Astrocyte (in vitro differentiated cells and primary cell): ENCODE measurements around the gene GPHN. TPM values are rescaled to one million over a fixed set of nuclear protein-coding genes. Genes with fewer than 3 reads are reported as not detected.
A peak's percentile ranks its signal among the peaks of the same experiment; 100 is the strongest.

Source experiments
- DNase-seq: peaks from one replicate; pipeline ENCODE4 v3.0.0-alpha.2; 2010; ENCODE audit warnings: low read depth
- FAIRE-seq: peaks from 2 replicates; lab custom pipeline; 2011; peaks lifted over from hg19 to GRCh38; lab: Jason Lieb, UNC
- H2AFZ ChIP-seq: 2 replicates; pipeline ENCODE4 v1.6.0; 2012; ENCODE audit warnings: low read depth, low read length, inconsistent platforms
- H3K27ac ChIP-seq: 2 replicates; pipeline ENCODE4 v1.5.1; 2011; ENCODE audit warnings: low read depth, low read length, inconsistent platforms
- H3K27me3 ChIP-seq: 2 replicates; pipeline ENCODE4 v1.6.0; 2011; ENCODE audit warnings: low read length, inconsistent platforms; ENCODE audit not compliant: insufficient read depth
- H3K36me3 ChIP-seq: 2 replicates; pipeline ENCODE4 v1.5.1; 2011; ENCODE audit warnings: low read length, inconsistent platforms; ENCODE audit not compliant: insufficient read depth
- H3K4me1 ChIP-seq: 2 replicates; pipeline ENCODE4 v1.5.1; 2011; ENCODE audit warnings: low read length, inconsistent platforms; ENCODE audit not compliant: insufficient read depth
- H3K4me2 ChIP-seq: 2 replicates; pipeline ENCODE4 v1.6.0; 2012; ENCODE audit warnings: low read length, inconsistent platforms
- H3K4me3 ChIP-seq: 2 replicates; pipeline ENCODE4 v1.5.1; 2011; ENCODE audit warnings: low read depth, mild to moderate bottlenecking, low read length, inconsistent platforms; ENCODE audit not compliant: insufficient read depth
- H3K79me2 ChIP-seq: 2 replicates; pipeline ENCODE4 v1.6.0; 2012; ENCODE audit warnings: mild to moderate bottlenecking, low read length, inconsistent platforms; ENCODE audit not compliant: insufficient read depth
- H3K9ac ChIP-seq: 2 replicates; pipeline ENCODE4 v1.6.0; 2012; ENCODE audit warnings: mild to moderate bottlenecking, low read length, inconsistent platforms
- H3K9me3 ChIP-seq: 2 replicates; pipeline ENCODE4 v1.5.1; 2012; ENCODE audit warnings: low read depth, mild to moderate bottlenecking, low read length, inconsistent platforms; ENCODE audit not compliant: insufficient read depth
- H4K20me1 ChIP-seq: 2 replicates; pipeline ENCODE4 v1.6.0; 2012; ENCODE audit warnings: low read length, inconsistent platforms; ENCODE audit not compliant: insufficient read depth
- H3K27ac Mint-ChIP-seq: one replicate; pipeline ENCODE4 v1.8.0; 2021; ENCODE audit warnings: mild to moderate bottlenecking, mixed read lengths; ENCODE audit not compliant: unreplicated experiment
- H3K27me3 Mint-ChIP-seq: one replicate; pipeline ENCODE4 v1.8.0; 2021; ENCODE audit warnings: low read depth, mixed read lengths; ENCODE audit not compliant: unreplicated experiment
- H3K36me3 Mint-ChIP-seq: one replicate; pipeline ENCODE4 v1.8.0; 2021; ENCODE audit warnings: low read depth, mixed read lengths; ENCODE audit not compliant: unreplicated experiment
- H3K4me1 Mint-ChIP-seq: one replicate; pipeline ENCODE4 v1.8.0; 2021; ENCODE audit warnings: low read depth, mixed read lengths; ENCODE audit not compliant: unreplicated experiment
- H3K4me3 Mint-ChIP-seq: one replicate; pipeline ENCODE4 v1.8.0; 2021; ENCODE audit warnings: mild to moderate bottlenecking, moderate library complexity, mixed read lengths; ENCODE audit not compliant: unreplicated experiment
- H3K9me3 Mint-ChIP-seq: one replicate; pipeline ENCODE4 v1.8.0; 2021; ENCODE audit warnings: mild to moderate bottlenecking, mixed read lengths; ENCODE audit not compliant: unreplicated experiment
- EZH2 ChIP-seq: IDR thresholded peaks from 2 replicates; pipeline ENCODE4 v1.6.1; 2012; ENCODE audit warnings: mild to moderate bottlenecking, low read length, inconsistent platforms; ENCODE audit not compliant: insufficient read depth
- total RNA-seq: library from RNA; stranded (reverse); gene quantifications from 2 replicates; pipeline ENCODE4 v1.2.1, GENCODE V29; 2021
- TF ChIP-seq, protein P1 (sequence below): IDR thresholded peaks from 2 replicates; pipeline ENCODE4 v1.5.1; 2011; ENCODE audit warnings: low read depth, mild to moderate bottlenecking, inconsistent platforms, low read length, moderate library complexity; ENCODE audit not compliant: insufficient read depth

Gene GPHN
- total RNA-seq, 1 donor from 2014 or later = 6.9 TPM

DNA sequence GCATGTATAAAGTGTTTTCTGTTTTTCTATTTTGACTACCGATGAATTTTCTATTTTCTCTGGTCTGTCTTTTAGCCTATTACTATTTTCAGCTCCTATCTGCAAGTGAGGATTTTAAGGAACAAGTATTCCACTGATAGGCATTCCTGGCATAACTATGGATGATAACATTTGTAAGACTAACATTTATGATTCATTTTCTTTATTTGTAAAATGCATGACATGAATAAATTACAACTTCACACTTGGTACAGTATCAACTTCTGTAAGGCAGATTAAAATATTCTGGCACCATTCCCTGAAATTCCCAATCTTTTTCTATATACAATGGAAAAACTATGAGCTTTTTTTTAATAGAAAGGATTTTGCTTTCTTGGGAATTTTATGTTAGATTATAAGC lies 560.3 kb downstream of the GPHN start:
- Histone ChIP-seq H3K36me3 (no peaks in the 10 kb centered on the region), H3K79me2 (no peaks in the 10 kb centered on the region), H3K9ac (no peak overlapping the region), H3K4me1 (no peaks in the 10 kb centered on the region), H3K27me3 (no peaks in the 10 kb centered on the region), H4K20me1 (no peaks in the 10 kb centered on the region), H2AFZ (no peak overlapping the region), H3K9me3 (no peaks in the 10 kb centered on the region), H3K27ac (no peak overlapping the region), H3K4me3 (no peak overlapping the region), H3K4me2 (no peak overlapping the region)
- Mint-ChIP-seq H3K27me3 (no peaks in the 10 kb centered on the region), H3K36me3 (peaks cover 2% of the 10 kb centered on the region), H3K4me3 (no peak overlapping the region), H3K4me1 (no peaks in the 10 kb centered on the region), H3K27ac (no peak overlapping the region), H3K9me3 (peaks cover 6% of the 10 kb centered on the region)
- DNase-seq (peak; percentile 55), FAIRE-seq (no peak)
- TF ChIP-seq, protein P1, sequence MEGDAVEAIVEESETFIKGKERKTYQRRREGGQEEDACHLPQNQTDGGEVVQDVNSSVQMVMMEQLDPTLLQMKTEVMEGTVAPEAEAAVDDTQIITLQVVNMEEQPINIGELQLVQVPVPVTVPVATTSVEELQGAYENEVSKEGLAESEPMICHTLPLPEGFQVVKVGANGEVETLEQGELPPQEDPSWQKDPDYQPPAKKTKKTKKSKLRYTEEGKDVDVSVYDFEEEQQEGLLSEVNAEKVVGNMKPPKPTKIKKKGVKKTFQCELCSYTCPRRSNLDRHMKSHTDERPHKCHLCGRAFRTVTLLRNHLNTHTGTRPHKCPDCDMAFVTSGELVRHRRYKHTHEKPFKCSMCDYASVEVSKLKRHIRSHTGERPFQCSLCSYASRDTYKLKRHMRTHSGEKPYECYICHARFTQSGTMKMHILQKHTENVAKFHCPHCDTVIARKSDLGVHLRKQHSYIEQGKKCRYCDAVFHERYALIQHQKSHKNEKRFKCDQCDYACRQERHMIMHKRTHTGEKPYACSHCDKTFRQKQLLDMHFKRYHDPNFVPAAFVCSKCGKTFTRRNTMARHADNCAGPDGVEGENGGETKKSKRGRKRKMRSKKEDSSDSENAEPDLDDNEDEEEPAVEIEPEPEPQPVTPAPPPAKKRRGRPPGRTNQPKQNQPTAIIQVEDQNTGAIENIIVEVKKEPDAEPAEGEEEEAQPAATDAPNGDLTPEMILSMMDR = no peak
- TF ChIP-seq EZH2 = no peak

DNA sequence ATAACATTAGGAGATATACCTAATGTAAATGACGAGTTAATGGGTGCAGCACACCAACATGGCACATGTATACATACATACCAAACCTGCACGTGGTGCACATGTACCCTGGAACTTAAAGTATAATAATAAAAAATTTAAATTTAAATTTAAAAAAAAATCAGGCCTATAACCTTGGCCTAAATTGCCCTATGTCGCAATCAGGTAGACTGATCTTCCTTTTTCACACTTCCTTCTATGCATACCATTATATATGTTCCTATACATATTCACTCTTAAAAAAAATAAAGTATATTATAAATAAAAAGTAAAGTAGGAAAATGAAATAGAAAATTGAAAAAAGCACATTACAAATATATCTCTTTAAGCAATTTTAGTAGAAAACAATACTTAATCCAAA lies 563.6 kb downstream of the GPHN start:
- H3K36me3 Mint-ChIP-seq = peaks cover 2% of the 10 kb centered on the region
- TF ChIP-seq, protein P1 = no peak
- TF ChIP-seq EZH2 = no peak
- no peaks in the 10 kb centered on the region for H3K79me2 ChIP-seq
- no peaks in the 10 kb centered on the region for H3K27me3 Mint-ChIP-seq
- H3K36me3 ChIP-seq = no peaks in the 10 kb centered on the region
- H3K27ac Mint-ChIP-seq = no peak overlapping the region
- H3K9me3 Mint-ChIP-seq = peaks cover 1% of the 10 kb centered on the region
- H3K27me3 ChIP-seq = no peaks in the 10 kb centered on the region
- no peaks in the 10 kb centered on the region for H4K20me1 ChIP-seq
- H3K9ac ChIP-seq = no peak overlapping the region
- no peak overlapping the region for H3K27ac ChIP-seq
- H2AFZ ChIP-seq = no peak overlapping the region
- no peak for DNase-seq
- no peak overlapping the region for H3K4me3 Mint-ChIP-seq
- FAIRE-seq = no peak
- no peak overlapping the region for H3K4me2 ChIP-seq
- H3K4me1 ChIP-seq = no peaks in the 10 kb centered on the region
- no peaks in the 10 kb centered on the region for H3K4me1 Mint-ChIP-seq
- no peaks in the 10 kb centered on the region for H3K9me3 ChIP-seq
- H3K4me3 ChIP-seq = no peak overlapping the region

DNA sequence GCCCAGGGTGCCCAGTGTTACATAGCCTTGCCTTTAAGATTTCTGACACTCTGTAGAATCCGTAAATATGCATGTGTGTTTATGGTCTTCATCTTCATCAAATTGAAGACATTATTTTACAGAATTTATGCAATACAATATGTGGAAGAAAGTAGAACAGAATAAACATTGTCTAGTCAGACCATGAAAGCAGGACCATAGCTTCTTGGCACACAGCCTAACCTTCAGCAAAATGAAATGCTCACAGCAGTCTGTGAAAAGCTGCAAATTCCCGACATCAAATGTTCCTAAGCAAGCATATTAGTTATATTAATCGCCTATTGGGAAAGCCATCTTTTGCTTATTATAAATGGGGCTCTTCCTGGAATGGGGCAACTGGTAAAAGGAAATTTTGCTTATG lies 570.0 kb downstream of the GPHN start:
- Histone ChIP-seq H2AFZ (no peak overlapping the region), H3K9ac (no peak overlapping the region), H3K27me3 (no peaks in the 10 kb centered on the region), H3K79me2 (no peaks in the 10 kb centered on the region), H4K20me1 (no peaks in the 10 kb centered on the region), H3K9me3 (no peaks in the 10 kb centered on the region), H3K27ac (no peak overlapping the region), H3K4me2 (no peak overlapping the region), H3K36me3 (no peaks in the 10 kb centered on the region), H3K4me1 (no peaks in the 10 kb centered on the region), H3K4me3 (no peak overlapping the region)
- H3K4me1 Mint-ChIP-seq = no peaks in the 10 kb centered on the region
- no peaks in the 10 kb centered on the region for H3K9me3 Mint-ChIP-seq
- TF ChIP-seq EZH2 = no peak
- TF ChIP-seq, protein P1 = no peak
- peaks cover 2% of the 10 kb centered on the region for H3K36me3 Mint-ChIP-seq
- FAIRE-seq (no peak), DNase-seq (no peak)
- no peak overlapping the region for H3K27ac Mint-ChIP-seq
- H3K27me3 Mint-ChIP-seq = no peaks in the 10 kb centered on the region
- no peak overlapping the region for H3K4me3 Mint-ChIP-seq
